Measurements from ENCODE around the gene SYCN.

The SYCN gene

DNA sequence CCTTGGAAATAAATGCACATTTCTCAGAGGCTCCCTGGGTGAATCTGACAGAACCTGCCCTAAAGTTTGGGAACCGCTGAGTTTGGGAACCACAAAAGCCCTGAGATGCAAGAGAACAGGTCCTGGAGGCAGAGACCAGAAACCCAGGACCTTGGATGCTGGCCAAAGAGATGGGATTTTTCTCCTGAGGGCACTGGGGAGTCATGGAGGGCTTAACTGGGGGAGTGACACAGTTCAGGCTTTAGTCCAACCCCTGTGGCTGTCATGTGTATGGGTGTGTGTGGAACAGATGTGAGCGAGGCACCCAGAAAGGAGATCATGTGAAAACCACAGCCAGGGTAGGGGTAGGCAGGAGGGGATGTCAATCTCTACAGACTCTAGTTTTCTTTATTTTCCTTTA is 11.2 kb downstream of the SYCN start:
- DNase-seq: no peak

DNA sequence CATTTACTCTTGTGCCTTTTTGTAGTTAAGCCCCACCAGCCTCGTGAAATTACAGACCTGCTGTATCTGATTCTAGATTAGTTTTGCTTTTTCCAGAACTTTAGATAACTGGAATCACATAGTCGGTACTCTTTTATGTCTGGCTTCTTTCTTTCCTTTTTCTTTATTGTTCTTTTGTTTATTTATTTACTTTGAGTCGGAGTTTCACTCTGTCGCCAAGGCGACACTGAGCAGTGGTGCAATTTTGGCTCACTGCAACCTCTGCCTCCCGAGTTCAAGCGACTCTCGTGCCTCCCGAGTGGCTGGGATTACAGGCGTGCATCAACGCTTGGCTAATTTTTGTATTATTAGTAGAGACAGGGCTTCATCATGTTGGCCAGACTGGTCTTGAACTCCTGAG is 13.3 kb downstream of the SYCN start:
- no peak for DNase-seq

DNA sequence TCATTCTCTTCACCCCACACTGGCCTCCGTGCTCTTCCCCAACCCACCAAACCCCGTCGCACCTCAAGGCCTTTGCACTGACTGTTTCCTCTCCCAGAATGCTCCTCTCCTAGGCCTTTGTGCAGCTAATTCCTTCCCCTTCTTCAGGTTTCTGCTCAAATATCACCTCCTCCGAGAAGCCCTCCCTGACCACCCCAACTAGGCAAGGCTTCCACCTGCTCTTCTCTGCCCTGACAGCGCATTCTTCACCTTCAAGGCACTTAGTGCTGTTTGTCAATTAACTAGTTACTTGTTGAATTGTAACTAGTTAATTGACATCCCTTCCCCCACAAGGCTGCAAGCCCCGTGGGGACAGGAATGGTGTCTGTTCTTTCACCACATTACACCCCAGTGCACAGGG is 15.1 kb downstream of the SYCN start:
- DNase-seq: no peak

DNA sequence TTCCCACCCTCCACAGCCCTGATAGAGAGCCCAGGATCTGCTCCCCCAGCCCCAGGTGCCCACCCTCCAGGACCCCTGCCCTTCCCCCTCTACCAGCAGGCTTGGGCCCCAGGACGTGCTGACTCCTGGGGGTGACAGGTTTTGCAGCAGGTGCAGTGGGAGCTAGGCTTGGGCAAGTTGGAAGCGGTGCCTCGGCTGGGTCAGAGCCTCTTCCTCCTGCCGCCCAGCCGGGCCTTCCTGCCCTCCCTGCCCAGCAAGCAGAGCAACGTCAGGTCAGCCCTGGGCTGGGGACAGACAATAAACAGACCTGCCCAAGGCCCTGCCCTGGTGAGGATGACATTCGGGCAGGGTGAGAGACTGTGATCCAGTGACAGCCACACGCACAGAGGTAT is 16.5 kb downstream of the SYCN start:
- DNase-seq: no peak

DNA sequence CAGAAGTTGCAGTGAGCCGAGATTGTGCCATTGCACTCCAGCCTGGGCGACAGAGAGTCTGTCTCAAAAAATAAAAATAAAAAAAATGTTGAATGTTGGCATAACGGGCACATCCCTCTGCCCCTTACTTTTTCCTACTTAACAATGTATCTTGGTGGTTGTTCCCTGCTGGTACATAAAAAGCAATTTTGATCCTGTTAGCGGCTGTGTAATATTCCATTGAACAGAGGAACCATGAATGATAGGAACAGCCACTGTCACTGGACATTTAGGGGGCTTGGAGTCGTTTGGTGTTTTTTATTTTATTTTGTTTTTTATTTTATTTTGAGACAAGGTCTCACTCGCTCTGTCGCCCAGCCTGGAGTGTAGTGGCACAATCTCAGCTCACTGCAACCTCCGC is 17.7 kb downstream of the SYCN start:
- DNase-seq: no peak

DNA sequence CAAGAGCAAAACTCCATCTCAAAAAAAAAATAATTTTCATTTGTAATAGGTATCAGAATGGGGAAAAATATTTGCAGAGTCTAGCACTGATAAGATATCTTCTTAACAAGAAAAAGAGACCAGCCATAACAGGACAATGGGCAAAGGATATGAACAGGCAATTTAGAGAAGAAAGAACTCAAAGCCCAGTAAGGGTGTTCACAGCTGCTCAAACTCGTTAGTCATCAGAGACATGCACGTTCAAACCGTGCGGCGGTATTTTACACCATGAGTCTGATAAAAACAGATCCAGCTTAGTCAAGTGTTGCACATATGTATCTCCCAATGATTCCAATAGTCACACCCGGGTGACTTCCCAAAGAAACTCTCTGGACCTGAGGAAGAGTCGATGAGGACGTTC is 21.0 kb downstream of the SYCN start:
- no peak for DNase-seq

DNA sequence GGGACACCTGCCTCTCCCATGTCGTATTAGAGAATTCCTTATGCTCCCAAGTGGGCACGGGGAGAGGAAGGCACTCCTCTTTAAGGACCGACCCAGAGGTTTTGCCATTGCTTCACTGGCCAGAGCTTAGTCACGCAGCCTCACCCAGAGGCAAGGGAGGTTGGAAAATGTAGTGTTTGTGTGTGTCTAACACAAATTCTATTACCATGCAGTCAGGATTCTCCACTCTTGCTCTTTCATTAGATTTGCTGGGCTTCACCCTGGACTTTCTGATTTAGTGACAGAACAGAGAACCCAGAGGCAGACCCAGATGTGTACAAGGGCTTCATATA is 21.9 kb downstream of the SYCN start:
- no peak for DNase-seq

DNA sequence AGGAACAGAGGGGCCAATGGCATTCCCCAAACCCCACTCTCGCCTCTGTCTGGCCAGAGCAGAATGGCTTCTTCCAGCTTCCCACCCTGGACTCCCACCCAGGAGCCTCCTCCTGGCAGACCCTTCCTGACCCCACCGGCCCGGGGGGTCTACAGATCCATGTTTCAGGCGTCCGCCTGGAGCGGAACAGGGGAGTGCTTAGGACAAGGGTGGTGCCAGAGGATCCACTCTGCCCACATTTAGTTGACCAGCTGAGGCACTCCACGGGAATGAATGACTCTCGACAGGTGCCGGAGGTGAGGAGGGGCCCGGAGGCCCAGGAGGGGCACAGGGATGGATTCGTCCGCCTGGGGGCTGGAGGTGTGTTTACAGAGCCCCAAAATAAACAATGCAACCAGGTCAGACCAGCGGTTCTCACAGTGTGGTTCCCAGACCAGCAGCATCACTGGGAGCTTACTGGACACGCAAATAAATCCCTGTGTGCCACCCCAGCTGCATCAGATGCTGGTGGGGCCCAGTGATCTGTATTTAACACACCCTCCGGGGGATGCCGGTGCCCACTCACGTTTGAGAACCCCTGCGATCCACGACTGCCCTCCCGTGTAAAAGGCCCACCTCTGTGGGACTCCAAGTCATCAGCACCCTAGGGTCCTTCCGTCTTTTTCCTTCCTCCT is 22.4 kb downstream of the SYCN start:
- DNase-seq: no peak

DNA sequence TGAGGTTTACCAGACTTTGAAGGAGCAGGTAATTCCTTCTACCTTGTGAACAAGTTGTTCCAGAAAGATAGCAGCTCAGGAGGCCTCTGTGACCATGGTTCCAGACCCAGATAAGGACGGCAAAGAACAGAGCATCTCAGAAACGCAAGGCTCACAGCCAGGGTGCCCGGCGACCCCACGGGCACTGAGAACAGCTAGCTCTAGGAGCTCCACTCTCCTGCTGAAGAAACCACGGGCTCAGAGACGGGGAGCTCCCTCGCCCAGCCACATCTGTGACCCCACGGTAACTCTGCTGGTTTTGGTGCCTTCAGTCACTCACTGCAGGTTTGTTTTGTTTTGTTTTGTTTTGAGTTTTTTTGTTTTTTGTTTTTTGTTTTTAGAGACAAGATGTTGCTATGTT is 23.3 kb downstream of the SYCN start:
- DNase-seq: no peak

DNA sequence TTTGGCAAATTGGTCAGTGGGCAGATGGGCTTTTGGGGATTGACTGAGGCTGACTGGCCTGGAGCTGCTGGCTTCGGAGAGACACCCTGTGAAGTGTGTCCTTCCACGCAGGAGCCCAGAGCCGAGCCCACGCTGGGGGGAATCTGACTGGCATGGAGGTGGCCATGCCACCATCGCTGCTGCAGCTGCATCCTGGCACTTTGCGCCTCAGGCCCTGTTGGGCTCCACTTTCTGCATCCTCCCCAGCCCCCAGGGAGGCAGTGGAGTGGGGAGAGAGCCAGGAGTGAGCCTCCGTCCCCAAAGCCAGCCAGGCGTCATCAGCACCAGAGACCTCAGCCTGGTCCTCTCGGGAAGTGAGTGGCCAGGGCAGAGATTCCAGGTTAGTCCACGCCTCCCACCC is 24.3 kb downstream of the SYCN start:
- DNase-seq: no peak

DNA sequence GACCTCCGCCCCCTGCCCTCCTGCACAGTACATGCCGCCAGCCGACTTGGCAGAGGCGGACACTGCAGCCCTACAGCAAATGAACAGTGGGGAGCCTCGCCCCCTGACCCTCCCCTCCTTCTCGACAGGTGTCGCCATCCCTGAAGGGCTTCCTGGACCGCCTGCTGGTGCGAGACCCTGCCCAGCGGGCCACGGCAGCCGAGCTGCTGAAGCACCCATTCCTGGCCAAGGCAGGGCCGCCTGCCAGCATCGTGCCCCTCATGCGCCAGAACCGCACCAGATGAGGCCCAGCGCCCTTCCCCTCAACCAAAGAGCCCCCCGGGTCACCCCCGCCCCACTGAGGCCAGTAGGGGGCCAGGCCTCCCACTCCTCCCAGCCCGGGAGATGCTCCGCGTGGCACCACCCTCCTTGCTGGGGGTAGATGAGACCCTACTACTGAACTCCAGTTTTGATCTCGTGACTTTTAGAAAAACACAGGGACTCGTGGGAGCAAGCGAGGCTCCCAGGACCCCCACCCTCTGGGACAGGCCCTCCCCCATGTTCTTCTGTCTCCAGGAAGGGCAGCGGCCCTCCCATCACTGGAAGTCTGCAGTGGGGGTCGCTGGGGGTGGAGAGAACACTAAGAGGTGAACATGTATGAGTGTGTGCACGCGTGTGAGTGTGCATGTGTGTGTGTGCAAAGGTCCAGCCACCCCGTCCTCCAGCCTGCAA is 25.6 kb downstream of the SYCN start:
- no peak for DNase-seq

DNA sequence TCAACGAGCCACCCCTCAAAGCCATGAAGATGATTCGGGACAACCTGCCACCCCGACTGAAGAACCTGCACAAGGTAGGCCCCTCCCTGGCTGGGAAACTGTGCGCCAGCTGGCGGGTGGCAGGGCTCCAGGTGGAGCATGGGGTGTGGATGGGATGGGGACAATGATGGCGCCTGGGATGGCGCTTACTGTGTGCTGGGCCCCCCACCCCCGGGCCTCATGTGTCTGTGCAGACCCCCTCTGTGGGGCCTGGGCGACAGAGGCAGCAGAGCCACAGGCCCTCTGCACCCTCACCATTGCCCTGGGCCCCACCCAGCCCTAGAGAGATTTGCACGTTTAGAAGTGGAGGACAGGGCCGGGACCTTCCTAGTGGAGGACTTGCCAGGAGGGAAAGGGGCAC is 26.3 kb downstream of the SYCN start:
- DNase-seq: no peak

DNA sequence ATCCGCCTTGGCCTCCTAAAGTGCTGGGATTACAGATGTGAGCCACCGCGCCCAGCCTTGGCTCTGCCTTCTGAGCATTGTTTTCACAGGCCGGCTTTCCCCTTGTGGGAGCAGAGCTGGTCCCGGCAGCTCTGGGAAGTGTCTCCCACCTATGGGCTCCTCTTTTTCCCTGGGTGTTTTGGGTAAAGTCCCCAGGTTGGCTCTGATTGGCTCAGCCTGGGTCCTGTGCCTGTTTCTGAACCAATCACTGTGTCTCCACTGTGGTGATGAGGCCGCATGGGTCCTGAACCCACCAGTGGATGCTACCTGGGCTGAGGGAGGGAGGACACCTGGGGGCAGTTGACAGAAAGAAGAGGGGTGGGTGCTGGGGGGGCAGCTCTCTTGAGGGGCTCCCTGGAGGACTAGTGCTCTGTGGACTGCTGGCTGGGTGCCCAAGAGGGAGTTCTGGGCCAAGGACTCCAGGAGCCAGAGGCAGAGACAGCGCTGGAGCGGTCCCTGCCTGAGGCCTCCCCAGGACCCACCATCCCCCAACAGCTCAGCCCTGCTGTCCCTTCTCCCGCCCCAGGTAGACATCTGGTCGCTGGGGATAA is 26.9 kb downstream of the SYCN start:
- DNase-seq: peak; percentile 26

DNA sequence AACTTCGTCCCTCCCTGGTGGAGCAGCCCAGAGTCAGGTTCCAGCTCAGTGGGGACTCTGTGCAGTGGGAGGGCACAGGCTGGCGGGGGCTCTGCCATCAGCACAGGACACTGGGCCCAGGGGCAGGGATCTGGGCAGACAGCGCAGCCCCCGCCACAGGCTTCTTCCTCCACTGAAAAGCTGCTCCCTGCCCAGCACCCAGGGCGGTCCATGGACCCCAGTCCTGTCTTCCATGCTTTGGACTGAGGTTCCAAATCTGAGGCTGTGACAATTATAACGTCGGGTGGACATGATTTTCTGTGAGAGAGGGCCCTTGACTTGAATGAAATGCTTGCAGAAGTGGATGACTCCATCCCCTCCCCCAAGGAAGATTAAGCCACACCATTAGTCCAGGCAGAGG is 28.5 kb downstream of the SYCN start:
- no peak for DNase-seq

DNA sequence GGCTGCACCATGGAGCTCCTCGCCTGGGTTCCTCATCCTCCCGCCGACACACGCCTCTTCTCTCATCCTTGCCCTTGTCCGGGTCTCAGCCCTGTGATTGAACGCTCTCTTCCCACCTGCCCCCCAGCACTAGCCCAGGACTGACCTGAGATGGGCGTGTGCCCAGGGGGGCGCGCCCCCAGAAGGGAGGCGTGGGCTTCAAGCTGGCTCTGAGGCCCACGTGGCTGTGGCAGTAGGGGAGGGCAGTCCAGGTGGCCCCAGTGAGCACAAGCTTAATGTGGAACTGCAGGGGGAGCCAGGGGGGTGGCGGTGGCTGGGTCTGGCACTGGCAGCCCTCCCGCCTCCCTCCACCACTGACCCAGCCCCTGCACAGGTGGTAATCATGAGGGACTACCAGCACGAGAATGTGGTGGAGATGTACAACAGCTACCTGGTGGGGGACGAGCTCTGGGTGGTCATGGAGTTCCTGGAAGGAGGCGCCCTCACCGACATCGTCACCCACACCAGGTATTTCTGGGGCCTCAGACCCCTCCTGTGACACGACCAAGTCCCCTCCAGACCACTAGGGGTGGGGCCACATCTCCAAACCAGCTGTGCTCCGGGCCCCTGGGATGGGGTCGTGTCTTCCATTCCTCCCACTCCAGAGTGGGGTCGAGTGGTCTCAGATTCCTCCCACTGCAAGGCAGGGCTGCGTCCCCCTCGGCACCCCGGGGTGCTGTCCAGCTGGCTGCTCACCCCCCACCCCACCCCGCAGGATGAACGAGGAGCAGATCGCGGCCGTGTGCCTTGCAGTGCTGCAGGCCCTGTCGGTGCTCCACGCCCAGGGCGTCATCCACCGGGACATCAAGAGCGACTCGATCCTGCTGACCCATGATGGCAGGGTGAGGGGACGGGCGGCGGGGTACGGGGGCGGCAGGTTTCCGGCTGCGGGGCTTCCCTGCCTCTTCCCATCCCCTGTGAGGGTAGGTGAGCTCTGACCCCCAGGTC is 29.2 kb downstream of the SYCN start:
- no peak for DNase-seq

DNA sequence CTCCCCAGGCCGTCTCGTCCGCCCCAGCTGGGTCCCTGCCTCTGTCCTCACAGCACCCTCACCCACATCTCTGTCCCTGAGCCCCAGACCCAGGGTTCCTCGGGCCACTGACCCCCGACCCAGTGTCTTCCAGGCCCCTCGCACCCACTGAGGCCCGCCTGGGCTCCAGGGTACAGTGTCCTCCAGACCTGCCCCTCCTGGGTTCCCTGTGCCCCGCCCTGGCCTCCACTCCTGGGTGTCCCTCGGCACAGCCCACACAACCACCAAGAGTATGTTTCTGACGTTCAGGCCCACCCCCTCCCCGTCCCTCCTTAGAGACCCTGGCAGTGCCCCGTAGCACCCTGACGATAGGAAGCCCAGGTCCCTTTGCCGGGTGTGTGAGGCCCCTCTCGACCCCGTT is 29.9 kb downstream of the SYCN start:
- no peak for DNase-seq

DNA sequence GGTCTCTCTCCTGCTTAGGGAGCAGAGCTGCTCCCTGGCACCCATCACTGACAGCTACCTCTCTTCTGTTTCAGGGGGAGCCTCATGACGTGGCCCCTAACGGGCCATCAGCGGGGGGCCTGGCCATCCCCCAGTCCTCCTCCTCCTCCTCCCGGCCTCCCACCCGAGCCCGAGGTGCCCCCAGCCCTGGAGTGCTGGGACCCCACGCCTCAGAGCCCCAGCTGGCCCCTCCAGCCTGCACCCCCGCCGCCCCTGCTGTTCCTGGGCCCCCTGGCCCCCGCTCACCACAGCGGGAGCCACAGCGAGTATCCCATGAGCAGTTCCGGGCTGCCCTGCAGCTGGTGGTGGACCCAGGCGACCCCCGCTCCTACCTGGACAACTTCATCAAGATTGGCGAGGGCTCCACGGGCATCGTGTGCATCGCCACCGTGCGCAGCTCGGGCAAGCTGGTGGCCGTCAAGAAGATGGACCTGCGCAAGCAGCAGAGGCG is 30.5 kb downstream of the SYCN start:
- no peak for DNase-seq

DNA sequence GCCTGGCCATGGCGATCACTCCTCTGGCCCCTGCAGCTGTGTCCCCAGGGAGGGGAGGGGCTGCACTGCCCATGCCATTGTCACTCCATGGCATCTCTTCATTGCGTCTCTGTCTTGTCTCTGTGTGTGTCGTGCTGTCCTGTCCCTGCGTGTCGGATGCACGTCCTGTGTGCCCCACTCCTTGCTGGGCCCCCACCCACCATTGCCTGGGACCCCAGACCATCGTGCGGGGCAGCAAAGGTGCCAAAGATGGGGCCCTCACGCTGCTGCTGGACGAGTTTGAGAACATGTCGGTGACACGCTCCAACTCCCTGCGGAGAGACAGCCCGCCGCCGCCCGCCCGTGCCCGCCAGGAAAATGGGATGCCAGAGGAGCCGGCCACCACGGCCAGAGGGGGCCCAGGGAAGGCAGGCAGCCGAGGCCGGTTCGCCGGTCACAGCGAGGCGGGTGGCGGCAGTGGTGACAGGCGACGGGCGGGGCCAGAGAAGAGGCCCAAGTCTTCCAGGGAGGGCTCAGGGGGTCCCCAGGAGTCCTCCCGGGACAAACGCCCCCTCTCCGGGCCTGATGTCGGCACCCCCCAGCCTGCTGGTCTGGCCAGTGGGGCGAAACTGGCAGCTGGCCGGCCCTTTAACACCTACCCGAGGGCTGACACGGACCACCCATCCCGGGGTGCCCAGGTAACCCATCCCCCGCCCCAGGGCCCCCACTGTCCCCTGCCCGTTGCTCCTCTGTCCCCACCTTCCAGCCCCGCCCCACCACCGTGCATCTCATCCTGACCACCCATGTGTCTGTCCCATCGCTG is 31.2 kb downstream of the SYCN start:
- DNase-seq: no peak

DNA sequence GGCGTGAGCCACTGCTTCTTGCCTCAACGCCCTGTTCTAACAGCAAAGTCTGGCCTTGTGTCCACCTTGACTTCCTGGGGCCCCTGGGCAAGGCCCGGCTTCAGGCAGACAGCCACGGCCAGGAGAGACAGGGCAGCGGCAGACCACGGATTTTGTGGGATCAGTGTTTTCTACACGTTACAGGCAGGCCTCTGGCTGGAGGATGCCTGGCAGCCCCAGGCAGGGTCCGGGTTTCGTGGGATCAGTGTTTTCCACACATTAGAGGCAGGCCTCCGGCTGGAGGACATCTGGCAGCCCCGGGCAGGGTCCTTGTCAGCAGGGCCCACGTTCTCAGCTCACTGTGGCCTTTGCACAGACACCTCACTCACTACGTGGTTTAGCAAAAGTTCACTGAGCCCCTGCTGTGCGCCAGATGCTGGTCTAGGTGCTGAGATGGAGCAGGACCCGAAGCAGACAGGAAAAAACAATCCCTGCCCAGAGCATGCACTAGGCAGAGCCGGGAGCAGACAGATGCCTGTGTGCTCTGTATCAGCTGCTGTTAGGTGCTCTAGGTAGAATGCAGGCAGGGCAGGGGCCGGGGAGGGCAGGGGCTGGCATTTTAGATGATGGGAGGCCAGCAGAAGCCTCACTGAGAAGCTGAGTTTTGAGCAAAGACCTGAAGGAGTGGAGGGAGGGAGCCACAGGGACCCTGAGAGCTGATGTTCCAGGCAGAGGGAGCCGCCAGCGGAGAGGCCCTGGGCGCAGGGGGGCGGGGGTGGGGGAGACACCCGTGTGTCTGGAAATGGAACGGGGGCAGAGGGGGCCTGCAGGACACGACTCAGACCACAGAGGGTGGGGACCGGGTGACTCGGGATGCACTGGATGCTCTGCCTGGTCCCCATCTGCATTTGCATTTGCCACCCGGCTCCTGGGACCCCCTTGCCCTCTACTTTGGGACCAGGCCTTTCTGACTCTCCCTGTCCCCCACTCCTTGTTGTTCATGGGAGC is 32.3 kb downstream of the SYCN start:
- no peak for DNase-seq

DNA sequence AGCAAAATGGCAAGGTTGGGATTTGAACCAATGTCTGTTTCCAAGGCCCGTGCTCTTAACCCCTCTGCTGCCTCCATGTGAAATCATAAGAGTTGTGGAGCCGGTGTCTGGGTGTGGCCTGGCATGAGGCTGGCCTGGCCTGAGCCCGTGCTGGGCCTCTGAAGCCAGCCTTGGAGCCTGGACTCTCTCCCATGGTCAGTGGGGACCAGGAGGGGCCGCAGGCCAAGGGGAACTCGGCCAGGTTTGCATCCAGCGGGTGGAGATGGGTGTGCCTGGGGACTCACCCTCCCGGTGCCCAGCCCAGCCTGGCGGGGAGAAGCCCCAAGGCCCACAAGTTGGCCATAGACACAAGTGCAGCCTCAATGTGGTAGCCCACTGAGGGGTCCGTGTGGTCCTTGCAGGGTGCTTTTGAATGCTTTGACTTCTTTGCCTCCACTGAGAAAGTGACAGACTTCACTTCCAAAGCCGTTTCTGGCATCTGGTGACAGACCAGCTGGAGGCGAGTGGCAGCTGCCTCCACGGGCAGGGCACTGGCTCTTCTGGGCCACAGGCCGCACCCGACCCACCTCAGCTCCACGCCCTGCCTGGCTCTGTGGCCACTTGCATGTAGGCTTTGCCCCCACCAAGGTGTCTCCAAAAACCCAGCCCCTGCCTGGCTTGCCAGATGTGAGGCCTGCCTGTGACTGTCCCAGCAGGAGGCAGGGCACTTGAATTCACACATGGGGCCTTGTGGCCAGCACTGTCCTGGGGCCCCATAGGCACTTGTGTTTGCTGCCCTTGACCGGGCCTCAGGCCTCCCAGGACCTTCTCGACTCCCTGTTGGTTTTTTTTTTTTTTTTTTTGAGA is 33.5 kb downstream of the SYCN start:
- no peak for DNase-seq

All from NCI-H82 (cell line).